Measurements from ENCODE around the gene AGMAT. TPM values are rescaled to one million over a fixed set of nuclear protein-coding genes. Genes with fewer than 3 reads are reported as not detected.

Gene AGMAT
- total and polyA plus RNA-seq, 2 of the 13 experiments (the other 11 are each of a cell fraction or from before 2014, with no cell fraction given) = 59.1 to 174 TPM

- TF ChIP-seq MIER2 (CRISPR knock-in tag; IDR thresholded peaks at IDR 0.05) (peak; percentile 66; the same call in 1 of the 2 replicates), ZBTB1 (CRISPR knock-in tag; IDR thresholded peaks at IDR 0.05; ENCODE audit: borderline replicate concordance) (no peak), ZNF768 (CRISPR knock-in tag; IDR thresholded peaks at IDR 0.05) (no peak; the same call in 1 of the 2 replicates), HINFP (CRISPR knock-in tag; IDR thresholded peaks at IDR 0.05; ENCODE audit: low read depth) (peak; percentile 72; the same call in 1 of the 2 replicates), HNF1A (IDR thresholded peaks at IDR 0.05; ENCODE audit: low read depth) (no peak), HNF1A (CRISPR knock-in tag; IDR thresholded peaks at IDR 0.05; ENCODE audit: borderline replicate concordance) (peak; percentile 91), NR2F6 (IDR thresholded peaks at IDR 0.05) (peak; percentile 67), NR2F6 (CRISPR knock-in tag; IDR thresholded peaks at IDR 0.05) (peak; percentile 93), ZNF589 (CRISPR knock-in tag; conservative IDR thresholded peaks at IDR 0.05) (no peak), ZFAT (CRISPR knock-in tag; conservative IDR thresholded peaks at IDR 0.05) (no peak), ZBTB20 (CRISPR knock-in tag; IDR thresholded peaks at IDR 0.05; ENCODE audit: borderline replicate concordance, low read depth) (peak; percentile 57; the same call in 1 of the 2 replicates), ZNF777 (CRISPR knock-in tag; IDR thresholded peaks at IDR 0.05) (peak; percentile 56), ZNF256 (CRISPR knock-in tag; conservative IDR thresholded peaks at IDR 0.05) (no peak), ASH2L (IDR thresholded peaks at IDR 0.05; ENCODE audit: insufficient read length, low read depth, low read length) (peak; percentile 77), ZNF597 (CRISPR knock-in tag; IDR thresholded peaks at IDR 0.05) (no peak), GABPB1 (CRISPR knock-in tag; IDR thresholded peaks at IDR 0.05) (peak; percentile 87), NONO (IDR thresholded peaks at IDR 0.05) (no peak), NONO (CRISPR knock-in tag; conservative IDR thresholded peaks at IDR 0.05) (peak; percentile 88; the same call in 1 of the 2 replicates), HDAC6 (IDR thresholded peaks at IDR 0.05; ENCODE audit: low read depth, low read length) (no peak), DMTF1 (CRISPR knock-in tag; IDR thresholded peaks at IDR 0.05) (0 out of 2 replicates have a peak, but pooled peaks have one; percentile 53), ZIK1 (CRISPR knock-in tag; IDR thresholded peaks at IDR 0.05; ENCODE audit: borderline replicate concordance, low read depth) (peak; percentile 54; the same call in 1 of the 2 replicates)
Measured at GRCh38 chr1:15584489-15585363, at the start of gene AGMAT (continued).
